ENCODE measurements around the gene IL1RN. TPM values are rescaled to one million over a fixed set of nuclear protein-coding genes. Genes with fewer than 3 reads are reported as not detected.

IL1RN gene
- total and polyA plus RNA-seq, 2 of the 4 experiments (the other 2 are of a cell fraction), result not detected

- TF ChIP-seq, protein P1, sequence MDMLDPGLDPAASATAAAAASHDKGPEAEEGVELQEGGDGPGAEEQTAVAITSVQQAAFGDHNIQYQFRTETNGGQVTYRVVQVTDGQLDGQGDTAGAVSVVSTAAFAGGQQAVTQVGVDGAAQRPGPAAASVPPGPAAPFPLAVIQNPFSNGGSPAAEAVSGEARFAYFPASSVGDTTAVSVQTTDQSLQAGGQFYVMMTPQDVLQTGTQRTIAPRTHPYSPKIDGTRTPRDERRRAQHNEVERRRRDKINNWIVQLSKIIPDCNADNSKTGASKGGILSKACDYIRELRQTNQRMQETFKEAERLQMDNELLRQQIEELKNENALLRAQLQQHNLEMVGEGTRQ (IDR thresholded peaks at IDR 0.05; ENCODE audit: low read depth, low read length), result no peak
- TF ChIP-seq RFX5 (IDR thresholded peaks at IDR 0.05; ENCODE audit: low read depth, low read length), result no peak
These were observed 22.3 kb downstream of the IL1RN start (continued) for GRCh38 chr2:113149553-113150257.

DNA sequence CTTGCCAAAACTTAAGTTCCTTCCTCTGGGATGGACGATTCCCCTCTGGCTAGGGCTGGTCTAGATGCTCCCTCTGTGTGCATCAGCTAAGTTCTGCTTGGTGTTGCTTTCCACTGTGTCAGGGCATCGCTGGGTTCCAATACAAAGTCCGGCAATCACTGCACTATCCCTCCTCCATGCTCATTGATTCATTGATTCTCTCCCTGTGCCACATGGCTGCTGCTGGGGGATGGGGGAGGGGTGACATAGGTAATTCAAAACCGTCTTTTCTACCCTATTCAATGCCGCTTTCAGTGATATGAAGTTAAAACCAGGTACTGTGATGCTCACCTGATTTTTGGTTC is 22.8 kb downstream of the IL1RN start:
- no peaks in the 10 kb centered on the region for H3K79me1 ChIP-seq (ENCODE audit: low read depth in 1 of 2, low read length in 2 of 2)
- no peak for ATAC-seq (ENCODE audit: low read depth)
- no peak overlapping the region for H2AK5ac ChIP-seq (ENCODE audit: low read depth, low read length)
- H3K4me1 ChIP-seq (ENCODE audit: control insufficient read depth, insufficient read depth, low read length), result no peaks in the 10 kb centered on the region
- no CpG with 5 or more reads among the region's 5 CpGs for WGBS, 2 experiments (ENCODE audit: extremely low coverage in 2 of 2, insufficient read length in 1 of 2)
- no peak overlapping the region for H4K8ac ChIP-seq (ENCODE audit: low read depth in 2 of 2, low read length in 2 of 2)
- H2AK9ac ChIP-seq (replicated peaks; ENCODE audit: low read depth, low read length, poor library complexity), result no peak overlapping the region
- in situ Hi-C loops (cut with MboI; ENCODE audit: low sequenced_read_pairs), result no loop called here
- no peaks in the 10 kb centered on the region for H3K9me3 ChIP-seq (ENCODE audit: control insufficient read depth, insufficient read depth, low read length)
- H3K36me3 ChIP-seq (ENCODE audit: control insufficient read depth, insufficient read depth, low read length), result no peaks in the 10 kb centered on the region
- no peak overlapping the region for H3K9ac ChIP-seq (ENCODE audit: low read depth, low read length)
- no peak overlapping the region for H2BK120ac ChIP-seq (ENCODE audit: low read depth, low read length)
- peaks cover 6% of the 10 kb centered on the region for H3K27me3 ChIP-seq (ENCODE audit: control insufficient read depth, insufficient read depth, low read length)
- H2BK5ac ChIP-seq (ENCODE audit: low read depth, low read length, poor library complexity, severe bottlenecking), result no peak overlapping the region
- CTCF ChIA-PET, result no interaction called here
- H4K20me1 ChIP-seq (ENCODE audit: insufficient read depth, low read length), result no peaks in the 10 kb centered on the region
- intact Hi-C loops (cut with micrococcal nuclease), result no loop called here
- no peak overlapping the region for H3K4me2 ChIP-seq (ENCODE audit: low read depth, low read length)
- H3K14ac ChIP-seq (replicated peaks; ENCODE audit: low read depth, low read length), result no peak overlapping the region
- H4K5ac ChIP-seq (ENCODE audit: low read depth, low read length), result no peak overlapping the region
- H3K56ac ChIP-seq (ENCODE audit: extremely low read depth, insufficient read depth, low read length), result no peak overlapping the region
- no peak overlapping the region for H2AFZ ChIP-seq (replicated peaks; ENCODE audit: low read length, poor library complexity)
- H2BK20ac ChIP-seq (ENCODE audit: low read depth, low read length), result no peak overlapping the region
- no peak overlapping the region for H3K23ac ChIP-seq (ENCODE audit: low read depth, low read length)
- no peak overlapping the region for H3K4me3 ChIP-seq (ENCODE audit: insufficient read depth, low read depth, low read length)
- no peak for DNase-seq
- POLR2A ChIA-PET (ENCODE audit: unreplicated experiment), result no interaction called here
- H4K91ac ChIP-seq (ENCODE audit: insufficient read depth, low read depth, low read length), result no peak overlapping the region
- BruUV-seq (replicated peaks), result no TSS peak
- H3K27ac ChIP-seq (ENCODE audit: insufficient read depth, low read length), result no peak overlapping the region
- H3K9me1 ChIP-seq (ENCODE audit: insufficient read depth, low read length), result no peaks in the 10 kb centered on the region
- H2BK15ac ChIP-seq (ENCODE audit: low read depth, low read length), result no peak overlapping the region
- H3K4ac ChIP-seq (ENCODE audit: low read depth, low read length), result no peak overlapping the region
- dilution Hi-C loops (cut with HindIII; ENCODE audit: low sequenced_read_pairs, unreplicated experiment), result no loop called here
- no peak overlapping the region for H3K18ac ChIP-seq (ENCODE audit: low read depth, low read length)
- no peak for TF ChIP-seq MXI1 (IDR thresholded peaks at IDR 0.05; ENCODE audit: borderline replicate concordance, low read depth, low read length)
- TF ChIP-seq SMC3 (IDR thresholded peaks at IDR 0.05; ENCODE audit: low read depth, low read length), result no peak
- TF ChIP-seq RCOR1 (IDR thresholded peaks at IDR 0.05; ENCODE audit: insufficient replicate concordance, low read length), result no peak
- no peak for TF ChIP-seq BHLHE40 (IDR thresholded peaks at IDR 0.05; ENCODE audit: low read depth, low read length)
- TF ChIP-seq RFX5 (IDR thresholded peaks at IDR 0.05; ENCODE audit: low read depth, low read length), result no peak
- TF ChIP-seq POLR2A (IDR thresholded peaks at IDR 0.05; ENCODE audit: low read depth, low read length), result no peak
- no peak for TF ChIP-seq NFE2L2 (IDR thresholded peaks at IDR 0.05; ENCODE audit: low read depth, low read length)
- TF ChIP-seq CHD1 (IDR thresholded peaks at IDR 0.05; ENCODE audit: low read depth, low read length), result no peak
- TF ChIP-seq RAD21 (IDR thresholded peaks at IDR 0.05; ENCODE audit: low read length), result no peak
- no peak for TF ChIP-seq MAZ (IDR thresholded peaks at IDR 0.05; ENCODE audit: borderline replicate concordance, low read depth, low read length)
- TF ChIP-seq CTCF (conservative IDR thresholded peaks at IDR 0.05; ENCODE audit: low read depth, low read length), result no peak
- TF ChIP-seq, protein P1 (IDR thresholded peaks at IDR 0.05; ENCODE audit: low read depth, low read length), result no peak

Data from IMR-90 (cell line).